DND-41 (cell line): Measurements from ENCODE around the gene TMOD4.

ENCODE experiments used
- EZH2 ChIP-seq: IDR thresholded peaks from 3 replicates; pipeline ENCODE4 v1.6.1; 2012; ENCODE audit warnings: borderline replicate concordance, low read depth, mild to moderate bottlenecking, moderate library complexity, low read length, inconsistent platforms; ENCODE audit not compliant: severe bottlenecking
- TF ChIP-seq, protein P1 (sequence below): IDR thresholded peaks from 2 replicates; pipeline ENCODE4 v1.5.1; 2012; ENCODE audit warnings: borderline replicate concordance, low read length, moderate library complexity, mild to moderate bottlenecking; ENCODE audit not compliant: poor library complexity, severe bottlenecking; ENCODE audit errors: extremely low read depth

- TF ChIP-seq, protein P1, sequence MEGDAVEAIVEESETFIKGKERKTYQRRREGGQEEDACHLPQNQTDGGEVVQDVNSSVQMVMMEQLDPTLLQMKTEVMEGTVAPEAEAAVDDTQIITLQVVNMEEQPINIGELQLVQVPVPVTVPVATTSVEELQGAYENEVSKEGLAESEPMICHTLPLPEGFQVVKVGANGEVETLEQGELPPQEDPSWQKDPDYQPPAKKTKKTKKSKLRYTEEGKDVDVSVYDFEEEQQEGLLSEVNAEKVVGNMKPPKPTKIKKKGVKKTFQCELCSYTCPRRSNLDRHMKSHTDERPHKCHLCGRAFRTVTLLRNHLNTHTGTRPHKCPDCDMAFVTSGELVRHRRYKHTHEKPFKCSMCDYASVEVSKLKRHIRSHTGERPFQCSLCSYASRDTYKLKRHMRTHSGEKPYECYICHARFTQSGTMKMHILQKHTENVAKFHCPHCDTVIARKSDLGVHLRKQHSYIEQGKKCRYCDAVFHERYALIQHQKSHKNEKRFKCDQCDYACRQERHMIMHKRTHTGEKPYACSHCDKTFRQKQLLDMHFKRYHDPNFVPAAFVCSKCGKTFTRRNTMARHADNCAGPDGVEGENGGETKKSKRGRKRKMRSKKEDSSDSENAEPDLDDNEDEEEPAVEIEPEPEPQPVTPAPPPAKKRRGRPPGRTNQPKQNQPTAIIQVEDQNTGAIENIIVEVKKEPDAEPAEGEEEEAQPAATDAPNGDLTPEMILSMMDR = no peak
- no peak for TF ChIP-seq EZH2
These were observed 10.5 kb downstream of the TMOD4 start for GRCh38 chr1:151165281-151165737.
